Endothelial cell of hepatic sinusoid (primary cell): ENCODE results near the gene PHKA2.

Experiments used
- in situ Hi-C: cut with HindIII; loops from 2 replicates; pipeline ENCODE4 v1.10.0; 2017; ENCODE audit warnings: low sequenced_read_pairs

The PHKA2 gene

DNA sequence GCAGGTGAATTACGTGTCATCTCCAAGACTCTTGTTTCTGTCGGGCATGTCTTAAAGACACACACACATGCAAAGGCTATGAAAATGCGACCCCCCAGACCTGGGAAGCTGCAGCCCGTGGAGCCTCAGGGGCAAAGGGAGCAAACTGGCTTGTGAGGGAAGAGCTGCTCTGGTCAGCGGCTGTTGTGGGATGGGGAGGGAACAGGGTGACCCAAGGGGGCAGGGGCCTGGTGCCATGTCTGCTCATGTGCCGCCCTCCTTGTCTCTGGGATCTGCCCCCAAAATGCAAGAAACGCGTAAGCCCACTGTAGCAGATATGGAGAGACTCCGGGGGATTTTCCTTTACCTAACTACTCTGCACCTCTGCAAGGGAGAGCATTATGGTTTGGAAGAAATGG, 92.4 kb downstream of the PHKA2 start:
- in situ Hi-C loops = no loop called here

- in situ Hi-C loops = no loop called here
Measured at GRCh38 chrX:18890724-18891547, 93.0 kb downstream of the PHKA2 start.

- in situ Hi-C loops = no loop called here
Measured at GRCh38 chrX:18890049-18890381, 93.9 kb downstream of the PHKA2 start.

- in situ Hi-C loops = no loop called here
Measured at GRCh38 chrX:18889346-18890048, 94.4 kb downstream of the PHKA2 start.

- in situ Hi-C loops = no loop called here
Measured at GRCh38 chrX:18888281-18888680, 95.6 kb downstream of the PHKA2 start.

GRCh38 chrX:18887825-18888212, 96.1 kb downstream of the PHKA2 start:
- in situ Hi-C loops = no loop called here

- in situ Hi-C loops = no loop called here
Measured at GRCh38 chrX:18887177-18887824, 96.6 kb downstream of the PHKA2 start.

DNA sequence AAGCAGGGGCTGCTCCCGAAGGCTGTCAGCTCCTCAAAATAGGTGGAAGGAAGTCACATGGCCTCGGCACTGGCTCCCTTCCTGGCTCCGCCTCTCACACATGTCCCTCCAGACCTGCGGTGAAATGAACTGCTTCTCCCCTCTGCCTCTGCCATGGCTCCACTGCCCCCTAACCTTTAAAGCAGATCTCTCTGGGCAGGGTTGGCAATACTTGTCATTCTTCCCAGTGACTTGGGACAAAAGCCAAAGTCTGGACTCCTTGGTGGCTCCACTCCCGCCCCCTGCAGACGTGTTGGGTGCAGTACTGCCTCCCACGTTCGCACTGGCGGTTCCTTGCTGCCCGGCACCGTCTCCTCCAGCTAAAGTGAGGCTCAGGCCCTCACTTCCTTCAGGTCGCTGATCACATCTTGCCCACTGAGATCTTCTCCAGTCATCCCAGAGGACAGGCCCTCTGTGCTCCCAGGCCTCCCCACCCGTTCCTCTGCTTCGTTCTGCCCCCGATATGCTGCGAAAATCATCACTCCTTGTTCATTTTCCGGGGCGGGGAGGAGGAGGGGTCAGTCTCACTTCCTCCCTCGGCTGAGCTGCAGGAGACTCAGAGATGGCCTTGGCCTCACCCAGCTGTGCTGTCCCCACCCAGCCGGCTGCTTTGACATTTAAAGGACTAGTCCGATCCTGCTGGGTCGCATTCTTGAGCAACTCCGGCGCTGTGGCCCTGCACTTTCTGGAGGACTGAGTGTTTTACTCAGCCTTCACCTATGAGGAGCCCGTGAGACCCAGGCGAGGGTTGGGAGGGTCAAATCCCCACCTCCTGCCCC, 97.4 kb downstream of the PHKA2 start:
- in situ Hi-C loops = no loop called here

- in situ Hi-C loops = no loop called here
Measured at GRCh38 chrX:18886005-18886343, 97.9 kb downstream of the PHKA2 start.

DNA sequence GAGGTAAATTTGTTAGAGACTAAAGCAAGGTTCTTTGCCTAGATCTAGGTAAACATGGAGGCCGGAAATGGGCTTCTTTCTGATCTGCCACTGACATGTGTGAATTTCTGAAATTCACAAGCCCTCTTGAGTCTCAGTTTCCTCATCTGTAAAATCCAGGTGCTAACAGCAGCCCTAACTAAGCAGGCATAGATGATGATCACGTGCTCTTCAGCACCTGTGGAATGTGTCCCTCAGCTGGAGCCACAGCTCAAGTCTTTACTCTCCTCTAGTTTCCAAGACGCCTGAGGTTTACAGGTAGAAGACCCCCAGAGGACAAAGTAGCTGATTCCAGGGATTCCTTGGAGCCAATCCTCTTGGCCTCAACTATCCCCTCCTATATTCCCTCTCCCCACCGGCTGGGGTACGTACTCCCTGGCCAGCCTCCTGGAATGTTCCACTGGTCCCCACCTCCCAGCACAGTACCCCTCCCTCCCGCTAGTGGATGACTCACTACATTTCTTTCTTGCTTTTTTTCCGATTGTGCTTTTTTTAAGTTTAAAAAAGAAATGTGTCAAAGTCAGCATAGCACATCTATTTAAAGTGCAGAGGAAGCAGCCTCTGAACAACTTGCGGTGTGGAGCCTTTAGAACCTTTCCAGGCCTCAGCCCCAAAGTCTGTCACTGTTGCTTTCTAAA, 98.4 kb downstream of the PHKA2 start:
- in situ Hi-C loops = no loop called here

DNA sequence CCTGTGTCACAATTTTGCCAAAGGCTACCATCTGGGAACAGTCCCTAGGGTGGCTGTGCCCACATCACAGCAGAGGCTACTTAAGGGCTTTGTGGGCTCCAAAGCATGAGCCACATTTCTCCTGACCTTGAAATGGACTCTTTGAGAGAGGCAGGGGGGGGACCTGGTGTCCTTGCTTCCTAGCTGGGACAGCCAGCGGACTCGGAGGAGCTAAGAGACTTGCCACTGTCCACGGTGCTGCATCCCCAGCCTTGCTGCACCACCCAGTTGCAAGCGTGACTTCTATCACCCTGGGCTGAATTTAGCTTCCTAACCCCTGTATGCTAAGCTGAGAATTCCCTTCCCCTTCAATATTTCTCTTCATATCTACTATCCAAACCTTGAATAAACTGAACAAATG, 99.0 kb downstream of the PHKA2 start:
- in situ Hi-C loops = no loop called here

DNA sequence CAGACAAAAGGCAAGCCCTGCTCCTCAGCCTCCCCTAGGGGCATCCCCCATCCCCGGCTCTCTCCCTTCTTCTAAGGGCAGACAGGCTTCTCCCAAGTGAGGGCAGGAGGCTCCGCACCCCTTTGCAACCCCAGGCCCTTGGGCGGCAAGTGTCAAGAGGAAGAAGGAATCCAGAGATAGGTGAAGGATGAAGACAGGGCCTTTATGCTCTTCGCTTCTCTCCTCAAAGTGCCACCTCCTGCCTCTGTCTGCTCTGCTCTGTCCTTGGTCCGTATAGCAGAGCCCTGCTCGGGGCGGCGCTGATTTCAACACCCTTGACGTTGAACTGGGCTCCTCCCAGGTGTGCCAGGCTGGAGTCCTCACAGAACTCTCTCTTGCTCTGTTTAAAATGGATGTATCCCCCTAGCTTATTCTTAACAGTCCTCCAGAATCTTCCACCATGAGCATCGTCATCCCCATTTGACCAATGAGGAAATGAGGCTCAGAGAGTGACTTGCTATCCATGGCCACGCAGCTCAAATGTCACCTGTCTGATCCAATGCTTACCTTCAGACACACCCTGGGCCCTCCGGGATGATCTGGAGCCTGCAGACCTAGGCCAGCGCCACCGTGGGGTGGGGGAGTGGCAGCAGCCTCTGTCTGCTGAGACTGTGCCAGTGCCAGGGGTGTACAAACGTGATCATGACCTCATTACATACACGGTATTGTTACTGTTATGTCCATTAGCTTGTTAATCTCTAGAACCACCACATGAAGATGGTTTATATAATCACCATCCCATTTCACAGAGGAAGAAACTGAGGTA, 99.8 kb downstream of the PHKA2 start:
- in situ Hi-C loops = no loop called here

- in situ Hi-C loops = no loop called here
Measured at GRCh38 chrX:18883234-18883960, 100.5 kb downstream of the PHKA2 start.

DNA sequence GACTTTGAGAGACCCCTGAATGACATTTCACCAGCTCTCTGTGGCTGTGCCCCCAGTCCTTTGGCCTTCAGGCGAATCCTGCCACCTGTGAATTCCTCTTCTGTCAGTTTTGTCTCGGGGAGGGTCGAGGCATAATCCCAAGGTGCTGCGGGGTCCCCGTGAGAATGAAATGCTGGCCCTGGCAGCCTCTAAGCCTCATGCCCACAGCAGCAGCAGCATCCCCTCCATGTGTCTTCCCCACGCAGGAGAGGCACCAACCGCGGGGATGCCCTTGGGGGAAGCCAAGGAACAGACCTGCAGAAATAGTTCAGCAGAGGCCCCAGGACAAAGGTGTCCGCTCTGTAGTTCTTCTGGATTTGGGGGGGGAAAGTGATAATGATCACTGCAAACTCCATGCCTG, 104.8 kb downstream of the PHKA2 start:
- in situ Hi-C loops = no loop called here

DNA sequence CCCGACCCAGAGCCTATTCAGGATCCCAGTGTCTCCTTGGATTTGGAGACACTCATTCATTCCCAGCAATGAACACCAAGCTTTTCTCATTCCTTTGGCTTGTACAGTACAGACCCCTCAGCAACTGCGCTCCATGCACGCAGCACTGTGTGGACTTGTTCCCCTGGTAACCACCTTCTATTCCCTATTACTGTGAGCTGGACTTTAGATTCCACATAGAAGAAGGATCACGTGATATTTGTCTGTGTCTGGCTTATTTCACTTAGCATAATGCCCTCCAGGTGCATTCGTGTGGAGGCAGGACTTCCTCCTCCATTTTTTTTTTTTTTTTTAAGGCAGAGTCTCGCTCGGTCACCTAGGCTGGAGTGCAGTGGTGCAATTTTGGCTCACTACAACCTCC, 106.4 kb downstream of the PHKA2 start:
- in situ Hi-C loops = no loop called here

- in situ Hi-C loops = no loop called here
Measured at GRCh38 chrX:18875256-18875878, 108.5 kb downstream of the PHKA2 start.

DNA sequence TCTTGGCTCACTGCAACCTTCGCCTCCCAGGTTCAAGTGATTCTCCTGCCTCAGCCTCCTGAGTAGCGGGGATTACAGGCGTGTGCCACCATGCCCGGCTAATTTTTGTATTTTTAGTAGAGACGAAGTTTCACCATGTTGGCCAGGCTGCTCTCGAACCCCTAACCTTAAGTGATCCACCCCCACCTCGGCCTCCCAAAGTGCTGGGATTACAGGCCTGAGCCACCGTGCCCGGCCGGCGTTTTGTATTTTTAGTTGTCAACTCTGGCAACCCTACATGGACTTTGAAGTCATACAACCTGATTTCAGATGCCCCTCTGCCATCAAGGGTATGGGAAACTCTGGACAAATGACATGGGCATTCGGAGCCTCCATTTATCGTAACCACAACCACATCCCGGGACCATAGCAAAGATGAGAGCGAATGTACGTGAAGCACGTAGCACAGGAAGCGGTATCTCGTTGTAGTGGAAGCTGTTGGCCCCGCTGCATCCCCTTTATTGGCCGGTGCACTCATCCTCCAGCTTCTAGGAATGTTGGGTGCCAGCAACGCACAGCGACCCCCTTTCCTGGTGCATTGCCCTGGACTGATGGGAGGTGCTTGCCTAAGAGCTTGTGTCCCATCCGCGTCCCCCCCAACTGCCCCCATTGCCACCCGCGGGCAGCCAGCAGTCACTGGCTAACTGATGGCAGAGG, 109.2 kb downstream of the PHKA2 start:
- in situ Hi-C loops = no loop called here

DNA sequence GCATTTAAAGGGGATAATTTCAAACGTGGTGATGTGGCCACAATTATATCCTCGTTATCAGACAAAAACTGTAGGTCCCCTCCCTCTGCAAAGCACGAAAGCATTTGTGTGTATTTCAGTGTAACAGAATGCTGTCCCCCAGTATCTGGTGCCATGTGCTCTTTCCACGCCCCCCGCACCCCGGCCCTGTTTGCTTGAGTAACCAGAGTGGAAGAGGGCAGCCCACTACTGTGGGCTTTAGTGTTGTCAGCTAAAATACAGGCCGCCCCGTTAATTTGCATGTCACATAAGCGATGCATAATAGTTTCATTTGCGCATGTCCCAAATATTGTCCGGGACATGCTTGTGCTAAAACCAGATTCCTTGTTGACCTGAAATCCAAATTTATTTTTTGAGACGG, 110.1 kb downstream of the PHKA2 start:
- in situ Hi-C loops = no loop called here
